ENCODE data around the gene KMT2B.
"Not testable (repeated sequence)": the region's sequence is repeated elsewhere in the genome, so short reads cannot be mapped to it uniquely, and the experiment has no call there.

Gene KMT2B

DNA sequence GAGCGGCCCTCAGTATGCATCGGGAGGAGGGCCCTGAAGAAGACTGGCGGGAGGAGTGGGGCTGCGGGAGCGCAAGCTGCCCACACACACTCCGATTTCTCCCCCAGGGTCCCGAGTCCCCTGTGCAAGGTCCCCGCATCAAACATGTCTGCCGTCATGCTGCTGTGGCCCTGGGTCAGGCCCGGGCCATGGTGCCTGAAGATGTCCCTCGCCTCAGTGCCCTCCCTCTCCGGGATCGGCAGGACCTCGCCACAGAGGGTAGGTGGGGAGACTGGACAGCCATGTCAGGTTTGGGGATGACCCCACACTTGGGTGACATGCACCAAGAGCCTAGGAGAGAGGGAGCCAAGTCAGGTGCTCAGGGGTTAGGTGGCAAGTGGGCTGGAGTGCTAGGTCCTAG is 4.7 kb downstream of the KMT2B start:
- Histone ChIP-seq H3K9me3 (replicated peaks in 1 of 11) (no peaks in the 10 kb centered on the region), H3K9ac (peak overlapping the region in 6 of 11 experiments; percentile 8 to 43 (median 20); a peak in 6 of 22 replicates), H3K4me1 (peaks cover 11 to 16% (median 14%) of the 10 kb centered on the region in 10 experiments), H3K36me3 (peaks cover 69 to 82% (median 79%) of the 10 kb centered on the region in 11 experiments), H3K4me3 (no peak overlapping the region), H3K27ac (no peak overlapping the region), H4K20me1 (peaks cover 55 to 91% (median 85%) of the 10 kb centered on the region in 11 experiments; a peak in 21 of 22 replicates), H3K27me3 (no peaks in the 10 kb centered on the region), H3K4me2 (no peak overlapping the region)
- no peak for TF ChIP-seq Cebpa-rat (IDR thresholded peaks at IDR 0.05)

DNA sequence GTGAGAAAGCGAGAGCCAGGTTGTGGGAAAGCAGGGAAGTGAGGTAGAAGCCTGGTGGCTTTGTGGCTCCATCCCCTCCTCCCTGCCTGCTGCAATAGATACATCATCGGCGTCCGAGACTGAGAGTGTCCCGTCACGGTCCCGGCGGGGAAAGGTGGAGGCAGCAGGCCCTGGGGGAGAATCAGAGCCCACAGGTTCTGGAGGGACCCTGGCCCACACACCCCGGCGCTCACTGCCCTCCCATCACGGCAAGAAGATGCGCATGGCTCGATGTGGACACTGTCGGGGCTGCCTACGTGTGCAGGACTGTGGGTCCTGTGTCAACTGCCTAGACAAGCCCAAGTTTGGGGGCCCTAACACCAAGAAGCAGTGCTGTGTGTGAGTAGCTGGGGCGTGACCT is 5.1 kb downstream of the KMT2B start:
- TF ChIP-seq Cebpa-rat (IDR thresholded peaks at IDR 0.05): no peak
- Histone ChIP-seq H3K4me3 (no peak overlapping the region), H3K9ac (peak overlapping the region in 3 of 11 experiments; percentile 8 to 32 (median 19); a peak in 3 of 22 replicates), H4K20me1 (peaks cover 55 to 95% (median 89%) of the 10 kb centered on the region in 11 experiments; a peak in 21 of 22 replicates), H3K36me3 (peaks cover 74 to 86% (median 84%) of the 10 kb centered on the region in 11 experiments), H3K27me3 (no peaks in the 10 kb centered on the region), H3K9me3 (replicated peaks in 1 of 11) (no peaks in the 10 kb centered on the region), H3K4me1 (peaks cover 11 to 16% (median 14%) of the 10 kb centered on the region in 10 experiments), H3K4me2 (no peak overlapping the region), H3K27ac (no peak overlapping the region)

- no peaks in the 10 kb centered on the region for H3K9me3 ChIP-seq (replicated peaks in 1 of 11)
- H3K27me3 ChIP-seq: no peaks in the 10 kb centered on the region
- TF ChIP-seq Cebpa-rat (IDR thresholded peaks at IDR 0.05): no peak
- no peak overlapping the region for H3K27ac ChIP-seq
- H3K4me2 ChIP-seq: no peak overlapping the region
- H3K4me3 ChIP-seq: no peak overlapping the region
- peaks cover 52 to 98% (median 92%) of the 10 kb centered on the region in 11 experiments; a peak in 21 of 22 replicates for H4K20me1 ChIP-seq
- peaks cover 11 to 16% (median 14%) of the 10 kb centered on the region in 10 experiments for H3K4me1 ChIP-seq
- H3K9ac ChIP-seq: peak overlapping the region in 2 of 11 experiments; percentile 8 to 32; a peak in 1 of 22 replicates
- H3K36me3 ChIP-seq: peaks cover 82 to 94% (median 92%) of the 10 kb centered on the region in 11 experiments
Measured at GRCh38 chr19:35723671-35724070, 5.9 kb downstream of the KMT2B start.

DNA sequence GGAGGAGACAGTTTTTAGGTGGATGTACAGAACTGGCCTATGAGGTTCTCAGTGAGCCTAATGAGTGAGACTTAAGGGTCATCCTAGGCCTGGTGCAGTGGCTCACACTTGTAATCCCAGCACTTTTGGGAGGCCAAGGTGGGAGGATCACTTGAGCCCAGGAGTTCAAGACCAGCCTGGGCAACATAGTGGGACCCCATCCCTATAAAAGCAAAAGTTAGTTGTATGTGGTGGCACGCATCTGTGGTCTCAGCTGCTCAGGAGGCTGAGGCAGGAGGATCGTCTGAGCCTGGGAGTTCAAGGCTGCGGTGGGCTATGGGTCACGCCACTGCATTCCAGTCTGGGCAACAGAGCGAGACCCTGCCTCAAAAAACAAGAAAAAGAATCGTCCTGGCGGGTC is 6.3 kb downstream of the KMT2B start:
- H3K27ac ChIP-seq; H3K9me3 ChIP-seq (replicated peaks in 1 of 11); H3K27me3 ChIP-seq; H3K4me3 ChIP-seq; H3K9ac ChIP-seq; H3K4me2 ChIP-seq: not testable (repeated sequence)
- Histone ChIP-seq H3K4me1 (peaks cover 6 to 12% (median 10%) of the 10 kb centered on the region in 10 experiments), H3K36me3 (peaks cover 86 to 98% (median 96%) of the 10 kb centered on the region in 11 experiments), H4K20me1 (peaks cover 47 to 98% (median 92%) of the 10 kb centered on the region in 11 experiments; a peak in 21 of 22 replicates)

DNA sequence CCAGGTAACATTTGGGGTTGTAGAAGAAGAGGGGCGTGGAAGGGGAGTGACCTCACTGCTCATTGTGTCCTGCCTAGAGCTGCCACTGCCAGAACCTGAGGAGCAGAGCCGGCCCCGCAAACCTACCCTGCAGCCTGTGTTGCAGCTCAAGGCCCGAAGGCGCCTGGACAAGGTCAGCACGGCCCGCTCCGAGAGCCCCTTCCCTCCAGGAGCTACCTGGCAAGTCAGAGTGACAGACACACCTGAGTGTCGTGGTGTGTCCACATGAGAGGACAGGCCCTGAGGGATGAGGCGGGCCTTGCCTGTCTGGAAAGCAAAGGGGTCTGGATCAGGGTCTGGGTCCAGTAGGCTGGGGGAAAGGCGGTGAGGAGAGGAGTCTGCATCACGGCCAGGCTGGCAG is 6.8 kb downstream of the KMT2B start:
- Histone ChIP-seq H3K4me2 (no peak overlapping the region), H3K9ac (no peak overlapping the region), H3K27ac (no peak overlapping the region), H3K4me3 (no peak overlapping the region), H3K36me3 (peaks cover 89 to 98% (median 97%) of the 10 kb centered on the region in 11 experiments), H3K9me3 (replicated peaks in 1 of 11) (no peaks in the 10 kb centered on the region), H3K4me1 (peaks cover 2 to 7% (median 6%) of the 10 kb centered on the region in 10 experiments; a peak in 19 of 20 replicates), H4K20me1 (peaks cover 43 to 98% (median 92%) of the 10 kb centered on the region in 11 experiments; a peak in 21 of 22 replicates), H3K27me3 (no peaks in the 10 kb centered on the region)
- no peak for TF ChIP-seq Cebpa-rat (IDR thresholded peaks at IDR 0.05)

DNA sequence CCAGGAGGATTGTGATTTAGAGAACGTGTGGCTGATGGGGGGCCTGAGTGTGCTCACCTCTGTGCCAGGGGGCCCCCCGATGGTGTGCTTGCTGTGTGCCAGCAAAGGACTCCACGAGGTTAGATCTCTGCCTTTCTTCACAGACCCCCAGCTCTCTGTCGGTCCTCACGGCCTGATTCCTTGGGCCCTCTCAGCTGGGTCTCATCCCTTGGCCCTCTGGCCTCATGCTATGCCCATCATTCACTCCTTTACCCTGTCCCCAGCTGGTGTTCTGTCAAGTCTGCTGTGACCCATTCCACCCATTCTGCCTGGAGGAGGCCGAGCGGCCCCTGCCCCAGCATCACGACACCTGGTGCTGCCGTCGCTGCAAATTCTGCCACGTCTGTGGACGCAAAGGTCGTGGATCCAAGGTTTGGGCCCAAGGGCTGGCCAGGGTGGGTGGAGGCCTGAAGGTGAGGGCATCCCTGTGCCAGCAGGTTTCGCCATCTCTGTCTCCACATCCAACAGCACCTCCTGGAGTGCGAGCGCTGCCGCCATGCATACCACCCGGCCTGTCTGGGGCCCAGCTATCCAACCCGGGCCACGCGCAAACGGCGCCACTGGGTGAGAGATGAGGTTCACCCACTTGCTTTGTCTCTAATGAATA is 7.5 kb downstream of the KMT2B start:
- Histone ChIP-seq H3K4me1 (no peaks in the 10 kb centered on the region; a peak in 2 of 20 replicates), H3K4me2 (no peak overlapping the region), H3K9me3 (replicated peaks in 1 of 11) (no peaks in the 10 kb centered on the region), H4K20me1 (peaks cover 36 to 98% (median 92%) of the 10 kb centered on the region in 11 experiments; a peak in 21 of 22 replicates), H3K4me3 (no peak overlapping the region), H3K27ac (no peak overlapping the region), H3K36me3 (peaks cover 90 to 98% (median 97%) of the 10 kb centered on the region in 11 experiments), H3K27me3 (no peaks in the 10 kb centered on the region), H3K9ac (0 out of 22 replicates have a peak overlapping the region, but pooled peaks of 2 of the 11 experiments have one; percentile 4 to 15)
- TF ChIP-seq Cebpa-rat (IDR thresholded peaks at IDR 0.05): no peak

DNA sequence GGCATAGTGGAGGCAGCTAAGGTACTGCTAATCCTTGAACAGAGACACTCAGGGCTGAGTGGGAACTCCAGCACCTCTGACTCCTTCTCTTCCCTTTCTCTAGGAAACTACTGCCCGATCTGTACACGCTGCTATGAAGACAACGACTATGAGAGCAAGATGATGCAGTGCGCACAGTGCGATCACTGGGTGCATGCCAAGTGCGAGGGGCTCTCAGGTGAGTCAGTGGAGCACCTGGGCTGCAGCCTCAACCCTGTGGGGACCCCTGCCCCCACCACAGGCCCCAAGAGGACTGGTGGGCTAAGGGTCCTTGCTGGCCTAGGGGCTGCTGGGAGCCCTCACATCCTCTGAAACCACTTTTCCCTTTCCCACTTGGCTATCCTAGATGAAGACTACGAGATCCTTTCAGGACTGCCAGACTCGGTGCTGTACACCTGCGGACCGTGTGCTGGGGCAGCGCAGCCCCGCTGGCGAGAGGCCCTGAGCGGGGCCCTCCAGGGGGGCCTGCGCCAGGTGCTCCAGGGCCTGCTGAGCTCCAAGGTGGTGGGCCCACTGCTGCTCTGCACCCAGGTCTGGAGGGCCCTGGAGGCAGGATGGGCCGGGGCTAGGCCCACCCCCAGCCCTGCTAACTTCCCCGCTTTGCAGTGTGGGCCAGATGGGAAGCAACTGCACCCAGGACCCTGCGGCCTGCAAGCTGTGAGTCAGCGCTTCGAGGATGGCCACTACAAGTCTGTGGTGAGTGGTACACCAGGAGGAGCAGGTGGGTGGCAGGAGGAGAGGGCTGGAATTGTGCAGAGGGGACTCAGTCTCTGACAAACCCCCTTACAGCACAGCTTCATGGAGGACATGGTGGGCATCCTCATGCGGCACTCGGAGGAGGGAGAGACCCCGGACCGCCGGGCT is 9.5 kb downstream of the KMT2B start:
- Histone ChIP-seq H3K27ac (no peak overlapping the region), H3K27me3 (no peaks in the 10 kb centered on the region), H3K4me2 (no peak overlapping the region), H3K36me3 (peaks cover 100% of the 10 kb centered on the region in 11 experiments), H3K9me3 (replicated peaks in 1 of 11) (no peaks in the 10 kb centered on the region), H3K4me1 (no peaks in the 10 kb centered on the region), H4K20me1 (peaks cover 37 to 100% (median 95%) of the 10 kb centered on the region in 11 experiments; a peak in 21 of 22 replicates), H3K4me3 (no peak overlapping the region), H3K9ac (0 out of 22 replicates have a peak overlapping the region, but pooled peaks of 1 of the 11 experiments have one; percentile 11)
- no peak for TF ChIP-seq Cebpa-rat (IDR thresholded peaks at IDR 0.05)

DNA sequence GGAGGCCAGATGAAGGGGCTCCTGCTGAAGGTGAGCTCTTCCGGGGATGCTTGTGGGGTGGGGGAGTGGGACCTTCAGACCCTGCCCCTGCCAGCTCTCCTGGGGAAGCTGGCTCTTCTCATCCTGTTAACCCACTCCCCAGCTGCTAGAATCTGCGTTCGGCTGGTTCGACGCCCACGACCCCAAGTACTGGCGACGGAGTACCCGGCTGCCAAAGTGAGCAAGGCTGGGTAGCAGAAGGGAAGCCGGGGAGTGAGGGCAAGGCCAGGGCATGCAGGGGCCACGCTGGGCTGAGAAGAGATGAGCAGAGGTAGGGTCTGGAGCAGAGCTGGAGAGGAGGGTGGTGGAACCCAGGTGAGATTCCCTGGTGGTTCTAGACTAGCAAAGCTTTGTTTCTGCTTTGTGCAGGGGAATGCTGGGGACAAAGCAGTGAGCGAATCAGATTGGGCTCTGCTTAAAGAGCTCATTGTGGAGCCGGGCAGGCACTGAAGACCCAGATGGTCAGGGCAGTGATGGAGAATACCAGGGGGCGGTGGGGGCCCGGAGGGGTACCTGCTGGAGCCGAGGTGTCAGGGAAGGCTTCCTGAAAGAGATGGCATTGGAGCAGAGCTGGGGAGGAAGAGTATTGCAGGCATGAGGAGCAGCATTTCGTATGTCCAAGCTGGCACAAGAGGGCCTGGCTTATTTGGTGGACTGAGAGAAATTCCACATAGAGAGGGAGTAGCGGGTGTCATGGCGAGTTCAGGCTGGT is 10.3 kb downstream of the KMT2B start:
- peaks cover 98 to 99% (median 99%) of the 10 kb centered on the region in 11 experiments for H3K36me3 ChIP-seq

More for the DNA sequence above, 10.3 kb downstream of the KMT2B start:
- Histone ChIP-seq H3K4me3 (no peak overlapping the region), H3K27me3 (no peaks in the 10 kb centered on the region), H3K9me3 (replicated peaks in 1 of 11) (no peaks in the 10 kb centered on the region), H3K4me2 (no peak overlapping the region), H3K27ac (no peak overlapping the region), H3K9ac (no peak overlapping the region), H4K20me1 (peaks cover 35 to 99% (median 92%) of the 10 kb centered on the region in 11 experiments; a peak in 21 of 22 replicates), H3K4me1 (no peaks in the 10 kb centered on the region)
- TF ChIP-seq Cebpa-rat (IDR thresholded peaks at IDR 0.05): no peak
